Transverse colon (tissue), 4 donors: ENCODE data around the gene CPLX1. TPM values are rescaled to one million over a fixed set of nuclear protein-coding genes. Genes with fewer than 3 reads are reported as not detected.
"Not testable (repeated sequence)": the region's sequence is repeated elsewhere in the genome, so short reads cannot be mapped to it uniquely, and the experiment has no call there.

Experiments
- DNase-seq: peaks from one replicate; pipeline ENCODE4 v3.0.0-alpha.2; 2019
- H3K27ac ChIP-seq, 4 donors: fragments of 200-600 bp; sonication (generic); 2 replicates each; pipeline ENCODE4 v1.5.1; 2016 to 2018; ENCODE audit warnings: inconsistent platforms in 4 of 4
- H3K27me3 ChIP-seq: fragments of 200-600 bp; sonication (generic); 2 replicates; pipeline ENCODE4 v1.5.1; 2017; ENCODE audit warnings: inconsistent platforms
- H3K36me3 ChIP-seq, 4 donors: fragments of 200-600 bp; sonication (generic); 2 replicates each; pipeline ENCODE4 v1.5.1; 2017 to 2019; ENCODE audit warnings: inconsistent platforms in 4 of 4
- H3K4me1 ChIP-seq, 4 donors: fragments of 200-600 bp; sonication (generic); 2 replicates each; pipeline ENCODE4 v1.5.1; 2017 to 2020; ENCODE audit warnings: inconsistent platforms in 4 of 4
- H3K4me3 ChIP-seq, 4 donors: fragments of 200-600 bp; sonication (generic); 1 replicate in 1 of 4; 2 replicates in 3 of 4; pipeline versions ENCODE4 v1.5.1 to v1.6.1; 2017 to 2019; ENCODE audit warnings: inconsistent platforms in 4 of 4
- H3K9me3 ChIP-seq, 2 donors: fragments of 200-600 bp; sonication (generic); 2 replicates each; pipeline ENCODE4 v1.5.1; 2017 to 2019; ENCODE audit warnings: inconsistent platforms in 2 of 2
- EP300 ChIP-seq: sonication (generic); formaldehyde crosslinking; IDR thresholded peaks from one replicate; pipeline ENCODE4 v1.6.1; 2017; ENCODE audit warnings: antibody characterized with exemption, low read depth
- POLR2A ChIP-seq: fragments of 450-650 bp; IDR thresholded peaks from one replicate; pipeline ENCODE4 v1.6.1; 2016; ENCODE audit warnings: antibody characterized with exemption, mild to moderate bottlenecking, moderate library complexity
- POLR2AphosphoS5 ChIP-seq, 3 donors: sonication (generic); formaldehyde crosslinking; IDR thresholded peaks; one replicate each; pipeline ENCODE4 v1.6.1; 2016; ENCODE audit warnings: antibody characterized with exemption in 3 of 3
- WGBS, 2 donors: methylation state at CpG; one replicate each; pipeline ENCODE4 v1.1.5; 2018; ENCODE audit warnings: low coverage in 1 of 2; 5-methylcytosine and 5-hydroxymethylcytosine counted together
- in situ Hi-C, 4 donors: fragments of 200-750 bp; cut with MboI; loops; one replicate each; pipeline versions ENCODE4 v1.15.0 to v1.15.1; 2017; ENCODE audit warnings: low sequenced_read_pairs in 3 of 4, low pct_ligation_motif_present in 1 of 4, low pct_unique_long_range_greater_than_20kb in 1 of 4
- intact Hi-C: fragments of 100-400 bp; cut with DNase I; formaldehyde crosslinking; loops from one replicate; pipeline ENCODE4 v1.15.1; 2023; ENCODE audit warnings: low total_unique reads
- total RNA-seq, 4 donors: library from RNA; depleted of rRNA; stranded (reverse); fragments of >200 nt; gene quantifications; one replicate each; pipeline ENCODE4 v1.1.0, GENCODE V29; 2016
- TF ChIP-seq, protein P1 (sequence below), 5 experiments: fragments of 200-600 bp in 3 of 5; fragments of 450-650 bp in 2 of 5; sonication (generic) in 3 of 5; IDR thresholded peaks; 1 replicate in 2 of 5; 2 replicates in 3 of 5; pipeline ENCODE4 v1.5.1; 2016 to 2017; ENCODE audit warnings: antibody characterized with exemption in 5 of 5, inconsistent platforms in 3 of 5, mild to moderate bottlenecking in 2 of 5, moderate library complexity in 1 of 5

CPLX1 gene
- total RNA-seq, 4 donors from 2014 or later, result 0.32 to 3.7 (median 0.41) TPM; not detected in 1

DNA sequence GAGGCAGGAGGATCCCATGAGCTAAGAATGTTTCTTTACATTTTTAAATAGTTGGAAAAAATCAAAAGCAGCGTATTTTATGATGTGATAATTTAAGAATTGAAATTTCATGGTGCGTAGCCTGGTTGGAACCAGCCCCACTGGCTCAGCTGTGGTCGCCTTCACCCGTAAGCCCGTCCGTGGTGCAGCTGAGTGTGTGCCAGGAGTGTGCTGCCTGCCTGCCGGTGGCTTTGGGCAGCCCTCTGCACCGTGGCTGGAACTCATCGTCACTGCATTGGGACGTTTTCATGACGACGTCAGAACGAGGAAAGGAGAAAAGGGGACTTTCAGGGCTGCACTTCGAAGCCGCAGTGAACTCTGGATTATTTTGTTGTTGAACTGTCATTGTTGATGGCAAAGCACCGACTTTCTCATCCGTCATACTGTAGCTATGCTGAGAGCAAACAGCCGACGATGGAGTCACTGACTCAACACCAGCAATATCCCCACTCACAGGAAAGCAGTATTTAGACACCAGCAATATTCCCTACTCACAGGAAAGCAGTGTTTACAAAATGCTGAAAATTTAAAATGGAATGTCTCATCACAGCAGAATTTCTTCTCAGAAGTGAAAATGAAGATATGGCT is 85.2 kb downstream of the CPLX1 start:
- peaks cover 0 to 18% (median 0%) of the 10 kb centered on the region in 4 donors for H3K36me3 ChIP-seq

DNA sequence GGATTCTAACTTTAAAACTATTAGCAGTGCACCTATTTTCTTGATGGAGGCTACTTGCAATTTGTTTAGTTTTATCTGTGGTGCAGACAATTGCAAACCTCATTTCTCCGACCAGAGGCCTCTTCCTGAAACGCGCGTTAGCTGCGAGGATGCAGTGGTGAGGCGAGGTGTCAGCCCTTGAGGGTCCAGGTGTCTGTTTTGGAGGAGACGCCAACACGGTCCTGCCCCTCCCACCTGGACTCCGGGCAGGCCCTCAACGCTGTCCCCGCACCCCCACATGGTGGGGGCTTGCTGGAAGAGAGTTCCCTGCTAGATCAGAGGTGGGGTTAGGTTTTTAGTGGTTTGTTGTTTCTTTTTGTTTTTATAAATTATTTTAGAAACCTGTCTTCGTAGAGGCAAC is 85.9 kb downstream of the CPLX1 start:
- H3K27ac ChIP-seq, result no peak overlapping the region
- in situ Hi-C loops (no loop called here), intact Hi-C loops (no loop called here)
- H3K36me3 ChIP-seq, result peaks cover 0 to 25% (median 4%) of the 10 kb centered on the region in 4 donors
- TF ChIP-seq, protein P1, sequence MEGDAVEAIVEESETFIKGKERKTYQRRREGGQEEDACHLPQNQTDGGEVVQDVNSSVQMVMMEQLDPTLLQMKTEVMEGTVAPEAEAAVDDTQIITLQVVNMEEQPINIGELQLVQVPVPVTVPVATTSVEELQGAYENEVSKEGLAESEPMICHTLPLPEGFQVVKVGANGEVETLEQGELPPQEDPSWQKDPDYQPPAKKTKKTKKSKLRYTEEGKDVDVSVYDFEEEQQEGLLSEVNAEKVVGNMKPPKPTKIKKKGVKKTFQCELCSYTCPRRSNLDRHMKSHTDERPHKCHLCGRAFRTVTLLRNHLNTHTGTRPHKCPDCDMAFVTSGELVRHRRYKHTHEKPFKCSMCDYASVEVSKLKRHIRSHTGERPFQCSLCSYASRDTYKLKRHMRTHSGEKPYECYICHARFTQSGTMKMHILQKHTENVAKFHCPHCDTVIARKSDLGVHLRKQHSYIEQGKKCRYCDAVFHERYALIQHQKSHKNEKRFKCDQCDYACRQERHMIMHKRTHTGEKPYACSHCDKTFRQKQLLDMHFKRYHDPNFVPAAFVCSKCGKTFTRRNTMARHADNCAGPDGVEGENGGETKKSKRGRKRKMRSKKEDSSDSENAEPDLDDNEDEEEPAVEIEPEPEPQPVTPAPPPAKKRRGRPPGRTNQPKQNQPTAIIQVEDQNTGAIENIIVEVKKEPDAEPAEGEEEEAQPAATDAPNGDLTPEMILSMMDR (IDR thresholded peaks at IDR 0.05), result no peak
- TF ChIP-seq POLR2A (no peak), POLR2AphosphoS5 (IDR thresholded peaks at IDR 0.05) (no peak), EP300 (no peak)
- WGBS, 2 donors, result 89 to 93% methylated on average over 4 to 12 of the region's 12 CpGs
- peaks cover 0 to 14% (median 0%) of the 10 kb centered on the region in 4 donors for H3K4me1 ChIP-seq
- H3K27me3 ChIP-seq, result no peaks in the 10 kb centered on the region
- H3K4me3 ChIP-seq, result no peak overlapping the region
- H3K9me3 ChIP-seq, result no peaks in the 10 kb centered on the region
- DNase-seq, result no peak

More for the DNA sequence above, 85.2 kb downstream of the CPLX1 start:
- Histone ChIP-seq H3K9me3 (no peaks in the 10 kb centered on the region), H3K27me3 (no peaks in the 10 kb centered on the region), H3K4me3 (no peak overlapping the region), H3K27ac (no peak overlapping the region), H3K4me1 (peaks cover 0 to 14% (median 0%) of the 10 kb centered on the region in 4 donors)
- intact Hi-C loops (no loop called here), in situ Hi-C loops (no loop called here)
- WGBS, 2 donors, result 91 to 92% methylated on average over 13 to 19 of the region's 19 CpGs
- TF ChIP-seq EP300, result no peak
- no peak for TF ChIP-seq POLR2A
- TF ChIP-seq, protein P1 (IDR thresholded peaks at IDR 0.05), result no peak
- TF ChIP-seq POLR2AphosphoS5 (IDR thresholded peaks at IDR 0.05), result no peak
- no peak for DNase-seq

DNA sequence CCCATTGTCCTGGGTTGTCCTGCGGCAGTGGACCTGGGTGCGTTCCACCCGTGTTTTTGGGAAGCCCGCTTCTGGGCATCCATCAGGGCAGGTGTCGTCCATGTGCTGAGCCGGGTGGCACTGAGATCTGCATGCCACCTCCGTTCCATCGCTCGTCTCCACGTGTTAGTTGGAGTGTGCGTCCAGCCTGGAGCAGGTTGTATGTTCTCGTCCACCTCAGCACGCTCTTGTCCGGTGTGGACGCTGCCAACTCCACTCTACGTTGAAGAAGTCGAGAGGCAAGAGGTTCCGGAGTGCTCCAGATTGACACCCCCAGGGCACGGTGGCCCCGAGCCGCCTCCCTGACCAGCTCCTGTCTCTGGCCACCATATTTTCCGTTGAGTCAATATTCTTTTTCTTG is 86.4 kb downstream of the CPLX1 start:
- peaks cover 0 to 14% (median 0%) of the 10 kb centered on the region in 4 donors for H3K4me1 ChIP-seq
- DNase-seq, result no peak
- H3K36me3 ChIP-seq, result peaks cover 0 to 30% (median 9%) of the 10 kb centered on the region in 4 donors
- WGBS, 2 donors, result 94 to 96% methylated on average over 9 to 22 of the region's 22 CpGs
- intact Hi-C loops, result no loop called here
- in situ Hi-C loops, result no loop called here
- peak overlapping the region in 1 of 4 donors; percentile 55 for H3K27ac ChIP-seq
- no peaks in the 10 kb centered on the region for H3K27me3 ChIP-seq
- H3K4me3 ChIP-seq, result no peak overlapping the region
- TF ChIP-seq EP300 (no peak), POLR2A (no peak), POLR2AphosphoS5 (IDR thresholded peaks at IDR 0.05) (no peak)
- TF ChIP-seq, protein P1 (IDR thresholded peaks at IDR 0.05), result no peak
- no peaks in the 10 kb centered on the region for H3K9me3 ChIP-seq

DNA sequence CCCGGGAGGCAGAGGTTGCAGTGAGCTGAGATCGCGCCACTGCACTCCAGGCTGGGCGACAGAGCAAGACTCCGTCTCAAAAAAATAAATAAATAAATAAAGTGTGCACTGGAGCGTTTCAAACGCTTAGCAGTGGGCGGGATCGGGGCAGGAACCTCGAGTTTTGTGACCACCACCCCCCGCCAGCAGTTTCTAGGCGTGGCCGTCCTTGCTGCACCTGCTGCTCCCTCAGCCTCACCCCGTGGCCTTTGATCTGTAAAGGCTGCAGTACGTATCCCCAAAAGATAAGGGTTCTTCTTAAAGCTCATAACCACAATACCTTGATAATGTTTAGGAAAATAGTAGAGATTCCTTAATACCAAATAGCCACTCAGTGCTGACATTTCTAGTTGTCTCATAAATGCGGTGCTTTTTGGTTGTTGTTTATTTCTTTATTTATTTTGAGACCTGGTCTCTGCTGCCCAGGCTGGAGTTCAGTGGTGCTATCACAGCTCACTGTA is 87.1 kb downstream of the CPLX1 start:
- Histone ChIP-seq H3K4me1 (peaks cover 0 to 14% (median 0%) of the 10 kb centered on the region in 4 donors), H3K4me3 (no peak overlapping the region), H3K9me3 (no peaks in the 10 kb centered on the region), H3K27ac (peak overlapping the region in 1 of 4 donors; percentile 55), H3K36me3 (peaks cover 0 to 35% (median 12%) of the 10 kb centered on the region in 4 donors), H3K27me3 (no peaks in the 10 kb centered on the region)
- no peak for TF ChIP-seq POLR2A
- TF ChIP-seq POLR2AphosphoS5 (IDR thresholded peaks at IDR 0.05), result peak in 1 of 3 donors; percentile 15
- intact Hi-C loops, result no loop called here
- DNase-seq, result peak; percentile 70
- WGBS, 2 donors, result 47 to 50% methylated on average over 1 to 16 of the region's 16 CpGs
- in situ Hi-C loops, result no loop called here

DNA sequence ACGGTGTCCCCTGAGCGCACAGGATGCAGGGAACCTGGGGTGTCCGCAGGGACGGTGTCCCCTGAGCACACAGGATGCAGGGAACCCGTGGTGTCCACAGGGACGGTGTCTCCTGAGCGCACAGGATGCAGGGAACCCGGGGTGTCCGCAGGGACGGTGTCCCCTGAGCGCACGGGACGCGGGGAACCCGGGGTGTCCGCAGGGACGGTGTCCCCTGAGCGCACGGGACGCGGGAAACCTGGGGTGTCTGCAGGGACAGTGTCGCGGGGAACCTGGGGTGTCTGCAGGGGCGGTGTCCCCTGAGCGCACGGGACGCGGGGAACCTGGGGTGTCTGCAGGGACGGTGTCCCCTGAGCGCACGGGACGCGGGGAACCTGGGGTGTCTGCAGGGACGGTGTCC is 89.4 kb downstream of the CPLX1 start:
- in situ Hi-C loops, H3K4me3 ChIP-seq, H3K27ac ChIP-seq, H3K27me3 ChIP-seq, DNase-seq, H3K9me3 ChIP-seq, intact Hi-C loops: not testable (repeated sequence)
- H3K4me1 ChIP-seq, result peaks cover 0 to 14% (median 0%) of the 10 kb centered on the region in 4 donors
- 97 to 98% methylated on average over 23 to 33 of the region's 34 CpGs for WGBS, 2 donors
- H3K36me3 ChIP-seq, result peaks cover 0 to 40% (median 18%) of the 10 kb centered on the region in 4 donors
